B cell (primary cell): Measurements from ENCODE around the gene ELAC1. TPM values are rescaled to one million over a fixed set of nuclear protein-coding genes. Genes with fewer than 3 reads are reported as not detected.

Experiments used
- ATAC-seq: fragments of 200-7000 bp; cut with Tn5 transposase; one replicate; pipeline ENCODE4 v1.10.0; 2021; ENCODE audit warnings: low read depth, mild to moderate bottlenecking, moderate number of reproducible peaks, moderate library complexity
- CTCF ChIA-PET: fragments of 350-600 bp; sonication (Branson Sonifier 250); formaldehyde crosslinking; loops from one replicate; lab custom pipeline; 2021; ENCODE audit warnings: antibody characterized with exemption, inconsistent platforms; lab: Charles Lee
- POLR2A ChIA-PET: fragments of 350-600 bp; sonication (Branson Sonifier 250); formaldehyde crosslinking; loops from one replicate; lab custom pipeline; 2021; ENCODE audit warnings: antibody characterized with exemption; lab: Charles Lee
- DNase-seq: peaks from one replicate; pipeline ENCODE4 v3.0.0; 2013
- H2AFZ ChIP-seq: 2 replicates; pipeline ENCODE4 v1.6.1; 2012; ENCODE audit warnings: mild to moderate bottlenecking, low read depth, low read length; ENCODE audit not compliant: insufficient read depth, poor library complexity, severe bottlenecking
- H3K27ac ChIP-seq, 2 donors: 1 replicate in 1 of 2; 2 replicates in 1 of 2; pipeline ENCODE4 v1.5.1; 2012 to 2013; ENCODE audit warnings: low read length in 2 of 2, mild to moderate bottlenecking in 2 of 2, moderate library complexity in 1 of 2
- H3K27me3 ChIP-seq, 4 experiments: fragments of 200-600 bp in 1 of 4; sonication (generic) in 1 of 4; replicated peaks in 1 of 4; 1 replicate in 2 of 4; 2 replicates in 2 of 4; pipeline versions ENCODE4 v1.6.1 to v1.7.0; 2013 to 2016; ENCODE audit warnings: low read length in 3 of 4, mild to moderate bottlenecking in 2 of 4, mixed read lengths in 1 of 4, moderate library complexity in 1 of 4; ENCODE audit not compliant: insufficient read depth in 4 of 4, control insufficient read depth in 3 of 4; ENCODE audit errors: control extremely low read depth in 1 of 4
- H3K36me3 ChIP-seq, 2 experiments: replicated peaks in 1 of 2; 1 replicate in 1 of 2; 2 replicates in 1 of 2; pipeline versions ENCODE4 v1.6.1 to v1.7.1; 2013; ENCODE audit warnings: low read length in 1 of 2; ENCODE audit not compliant: insufficient read depth in 2 of 2, control insufficient read depth in 1 of 2; ENCODE audit errors: control extremely low read depth in 1 of 2, extremely low read depth in 1 of 2
- H3K4me1 ChIP-seq, 2 donors: fragments of 200-600 bp in 1 of 2; sonication (generic) in 1 of 2; 1 replicate in 1 of 2; 2 replicates in 1 of 2; pipeline versions ENCODE4 v1.5.1 to v1.6.1; 2013 to 2017; ENCODE audit warnings: low read length in 2 of 2; ENCODE audit not compliant: control insufficient read depth in 2 of 2, insufficient read depth in 2 of 2
- H3K4me2 ChIP-seq: replicated peaks from 2 replicates; pipeline ENCODE3; 2012; ENCODE audit warnings: mild to moderate bottlenecking, low read depth, low read length; ENCODE audit not compliant: poor library complexity, severe bottlenecking
- H3K4me3 ChIP-seq, 5 experiments: fragments of 200-600 bp in 1 of 5; sonication (generic) in 1 of 5; 1 replicate in 3 of 5; 2 replicates in 2 of 5; pipeline versions ENCODE4 v1.5.1 to v1.7.0; 2011 to 2016; ENCODE audit warnings: low read length in 4 of 5, mild to moderate bottlenecking in 4 of 5, low read depth in 2 of 5, control low read depth in 1 of 5, moderate library complexity in 1 of 5; ENCODE audit not compliant: insufficient read depth in 1 of 5; ENCODE audit errors: control extremely low read depth in 1 of 5, extremely low read depth in 1 of 5
- H3K79me2 ChIP-seq: fragments of 200-600 bp; sonication (generic); one replicate; pipeline ENCODE4 v1.6.0; 2016; ENCODE audit warnings: low read length; ENCODE audit not compliant: control insufficient read depth, insufficient read depth
- H3K9ac ChIP-seq: fragments of 200-600 bp; sonication (generic); 2 replicates; pipeline ENCODE4 v1.6.1; 2017; ENCODE audit warnings: mild to moderate bottlenecking, low read length, moderate library complexity
- H3K9me3 ChIP-seq, 3 donors: one replicate each; pipeline versions ENCODE4 v1.6.1 to v1.7.1; 2013; ENCODE audit warnings: low read length in 2 of 3; ENCODE audit not compliant: control insufficient read depth in 2 of 3, insufficient read depth in 1 of 3; ENCODE audit errors: control extremely low read depth in 1 of 3
- H4K20me1 ChIP-seq: 2 replicates; pipeline ENCODE4 v1.6.0; 2012; ENCODE audit warnings: mild to moderate bottlenecking, low read length; ENCODE audit not compliant: insufficient read depth, control insufficient read depth, poor library complexity, severe bottlenecking
- H3K27ac Mint-ChIP-seq: one replicate; pipeline ENCODE4 v1.8.0; 2021; ENCODE audit warnings: mixed read lengths
- H3K27me3 Mint-ChIP-seq: one replicate; pipeline ENCODE4 v1.8.0; 2021; ENCODE audit warnings: mixed read lengths
- H3K4me1 Mint-ChIP-seq: one replicate; pipeline ENCODE4 v1.8.0; 2021; ENCODE audit warnings: mixed read lengths
- H3K4me3 Mint-ChIP-seq: one replicate; pipeline ENCODE4 v1.8.0; 2021; ENCODE audit warnings: mixed read lengths
- H3K9me3 Mint-ChIP-seq: one replicate; pipeline ENCODE4 v1.8.0; 2022; ENCODE audit warnings: mixed read lengths; ENCODE audit not compliant: insufficient read depth
- EZH2 ChIP-seq: IDR thresholded peaks from 2 replicates; pipeline ENCODE4 v1.6.1; 2012; ENCODE audit warnings: borderline replicate concordance, low read depth, mild to moderate bottlenecking, moderate library complexity, low read length; ENCODE audit not compliant: insufficient read depth, poor library complexity, severe bottlenecking
- whole genome bisulfite sequencing: methylation state at CpG from one replicate; pipeline ENCODE4 v1.1.5; 2013; ENCODE audit warnings: missing lambda C conversion rate; ENCODE audit not compliant: insufficient coverage; 5-methylcytosine and 5-hydroxymethylcytosine counted together
- intact Hi-C: fragments of 100-400 bp; cut with micrococcal nuclease; formaldehyde crosslinking; loops from one replicate; pipeline ENCODE4 v1.10.0; 2022
- polyA plus RNA-seq: library from polyadenylated mRNA; depleted of rRNA; stranded (reverse); fragments of >200 nt; gene quantifications from 2 replicates; pipeline ENCODE4 v1.2.3, GENCODE V29; 2012
- total RNA-seq, 2 donors: library from RNA; stranded (reverse); fragments of 120-200 nt in 1 of 2; gene quantifications; 1 replicate in 1 of 2; 2 replicates in 1 of 2; pipeline versions ENCODE4 v1.2.3 to v1.2.4, GENCODE V29; 2013 to 2022
- TF ChIP-seq, protein P1 (sequence below): fragments of 200-600 bp; IDR thresholded peaks from one replicate; pipeline ENCODE4 v1.8.0; 2022; ENCODE audit warnings: antibody characterized with exemption, mild to moderate bottlenecking

ELAC1 gene
- total and polyA plus RNA-seq, 2 donors (not counting 1 experiment from before 2014, with no cell fraction given): 3.8 to 9.9 TPM

DNA sequence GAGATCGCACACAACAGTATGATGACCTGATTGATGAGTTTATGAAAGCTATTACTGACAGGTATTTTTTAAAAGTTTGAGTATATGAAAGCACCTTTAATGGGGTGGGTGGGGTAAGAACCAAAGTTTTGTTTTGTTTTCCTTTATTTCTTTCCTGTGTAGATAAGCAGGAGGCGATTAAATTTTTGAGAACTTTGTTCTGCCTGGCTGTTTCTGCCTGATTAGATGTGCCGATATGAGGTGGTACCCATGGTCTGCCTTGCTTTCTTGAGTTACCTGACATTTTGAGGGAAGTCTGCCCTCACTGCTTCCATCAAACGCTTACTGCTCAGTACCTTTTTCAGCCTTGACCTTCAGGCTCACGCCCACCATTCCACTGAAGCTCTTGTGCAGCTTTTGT lies 49.7 kb upstream of the ELAC1 start:
- no peak overlapping the region for H3K4me2 ChIP-seq
- no peak overlapping the region for H3K4me3 Mint-ChIP-seq
- DNase-seq (no peak), ATAC-seq (no peak)
- no peaks in the 10 kb centered on the region for H3K79me2 ChIP-seq
- no peaks in the 10 kb centered on the region for H3K9me3 ChIP-seq
- H3K4me1 ChIP-seq: no peaks in the 10 kb centered on the region
- H3K27me3 ChIP-seq: no peaks in the 10 kb centered on the region
- no peaks in the 10 kb centered on the region for H3K9me3 Mint-ChIP-seq
- H4K20me1 ChIP-seq: no peaks in the 10 kb centered on the region
- no peak overlapping the region for H3K4me3 ChIP-seq
- no peak overlapping the region for H3K27ac ChIP-seq
- no peak overlapping the region for H2AFZ ChIP-seq
- H3K27me3 Mint-ChIP-seq: no peaks in the 10 kb centered on the region
- H3K27ac Mint-ChIP-seq: no peak overlapping the region
- no peak overlapping the region for H3K9ac ChIP-seq
- peaks cover 0 to 51% of the 10 kb centered on the region in 2 experiments for H3K36me3 ChIP-seq
- H3K4me1 Mint-ChIP-seq: peaks cover 2% of the 10 kb centered on the region
- intact Hi-C loops: no loop called here
- WGBS: 97% methylated on average over 5 of the region's 5 CpGs
- POLR2A ChIA-PET: no interaction called here
- TF ChIP-seq, protein P1, sequence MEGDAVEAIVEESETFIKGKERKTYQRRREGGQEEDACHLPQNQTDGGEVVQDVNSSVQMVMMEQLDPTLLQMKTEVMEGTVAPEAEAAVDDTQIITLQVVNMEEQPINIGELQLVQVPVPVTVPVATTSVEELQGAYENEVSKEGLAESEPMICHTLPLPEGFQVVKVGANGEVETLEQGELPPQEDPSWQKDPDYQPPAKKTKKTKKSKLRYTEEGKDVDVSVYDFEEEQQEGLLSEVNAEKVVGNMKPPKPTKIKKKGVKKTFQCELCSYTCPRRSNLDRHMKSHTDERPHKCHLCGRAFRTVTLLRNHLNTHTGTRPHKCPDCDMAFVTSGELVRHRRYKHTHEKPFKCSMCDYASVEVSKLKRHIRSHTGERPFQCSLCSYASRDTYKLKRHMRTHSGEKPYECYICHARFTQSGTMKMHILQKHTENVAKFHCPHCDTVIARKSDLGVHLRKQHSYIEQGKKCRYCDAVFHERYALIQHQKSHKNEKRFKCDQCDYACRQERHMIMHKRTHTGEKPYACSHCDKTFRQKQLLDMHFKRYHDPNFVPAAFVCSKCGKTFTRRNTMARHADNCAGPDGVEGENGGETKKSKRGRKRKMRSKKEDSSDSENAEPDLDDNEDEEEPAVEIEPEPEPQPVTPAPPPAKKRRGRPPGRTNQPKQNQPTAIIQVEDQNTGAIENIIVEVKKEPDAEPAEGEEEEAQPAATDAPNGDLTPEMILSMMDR: no peak
- CTCF ChIA-PET: no interaction called here

DNA sequence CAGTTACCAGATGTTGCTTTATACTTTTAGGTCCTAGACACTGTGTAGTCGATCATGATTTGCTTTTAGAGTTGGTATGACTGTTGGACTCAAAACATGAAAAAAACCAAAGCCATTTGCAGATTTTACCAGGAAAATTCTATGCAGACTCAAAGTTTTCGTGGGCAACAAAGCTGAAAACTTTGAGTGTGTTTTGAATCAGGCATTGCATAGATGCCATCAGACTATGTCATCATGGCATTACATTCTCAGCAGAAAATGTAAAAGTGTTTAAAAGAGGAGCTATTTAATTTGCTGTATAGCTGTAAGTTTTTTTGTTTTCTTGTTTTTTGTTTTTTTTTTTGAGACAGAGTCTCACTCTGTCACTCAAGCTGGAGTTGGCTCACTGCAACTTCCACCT lies 43.5 kb upstream of the ELAC1 start:
- CTCF ChIA-PET: no interaction called here
- H3K4me2 ChIP-seq: no peak overlapping the region
- H3K4me3 Mint-ChIP-seq: no peak overlapping the region
- POLR2A ChIA-PET: no interaction called here
- no peak overlapping the region for H2AFZ ChIP-seq
- H3K9me3 ChIP-seq: peaks cover 0 to 3% (median 0%) of the 10 kb centered on the region in 3 donors
- H3K36me3 ChIP-seq: peaks cover 10 to 68% of the 10 kb centered on the region in 2 experiments
- DNase-seq (no peak), ATAC-seq (no peak)
- H3K79me2 ChIP-seq: peaks cover 3% of the 10 kb centered on the region
- no peaks in the 10 kb centered on the region for H3K27me3 Mint-ChIP-seq
- no peaks in the 10 kb centered on the region for H4K20me1 ChIP-seq
- H3K9me3 Mint-ChIP-seq: peaks cover 6% of the 10 kb centered on the region
- H3K27ac ChIP-seq: no peak overlapping the region
- no peak overlapping the region for H3K4me3 ChIP-seq
- intact Hi-C loops: no loop called here
- no peaks in the 10 kb centered on the region for H3K4me1 Mint-ChIP-seq
- TF ChIP-seq, protein P1: no peak
- TF ChIP-seq EZH2: no peak
- WGBS: 100% methylated on average over 1 of the region's 2 CpGs
- no peak overlapping the region for H3K27ac Mint-ChIP-seq
- no peak overlapping the region for H3K9ac ChIP-seq
- H3K27me3 ChIP-seq: no peaks in the 10 kb centered on the region
- H3K4me1 ChIP-seq: no peaks in the 10 kb centered on the region
